H1 (cell line): ENCODE measurements around the gene EPS8. TPM values are rescaled to one million over a fixed set of nuclear protein-coding genes. Genes with fewer than 3 reads are reported as not detected.

ENCODE experiments used
- CTCF ChIA-PET: fragments of 300-600 bp; sonication (Branson Sonifier 250); formaldehyde crosslinking; loops from one replicate; lab custom pipeline; 2021; ENCODE audit not compliant: partially characterized antibody; lab: Charles Lee
- POLR2A ChIA-PET: fragments of 300-600 bp; sonication (Branson Sonifier 250); formaldehyde crosslinking; loops from one replicate; lab custom pipeline; 2021; ENCODE audit warnings: inconsistent platforms; ENCODE audit not compliant: partially characterized antibody; lab: Charles Lee
- DNase-seq, 2 experiments: peaks; one replicate each; pipeline versions ENCODE4 v3.0.0 to v3.0.0-alpha.2; 2010 to 2022; ENCODE audit warnings: low spot score in 2 of 2, low read depth in 1 of 2, mixed read lengths in 1 of 2
- FAIRE-seq: peaks from 2 replicates; lab custom pipeline; 2011; peaks lifted over from hg19 to GRCh38; lab: Jason Lieb, UNC
- H2AFZ ChIP-seq: 2 replicates; pipeline ENCODE4 v1.8.1; 2012; ENCODE audit warnings: low read length, inconsistent platforms
- H2AK5ac ChIP-seq: 2 replicates; pipeline ENCODE4 v1.6.1; 2013; ENCODE audit warnings: low read depth, low read length
- H2BK120ac ChIP-seq: replicated peaks from 2 replicates; pipeline ENCODE3; 2013; ENCODE audit warnings: low read depth, low read length, inconsistent platforms
- H2BK12ac ChIP-seq: 2 replicates; pipeline ENCODE4 v1.6.1; 2013; ENCODE audit warnings: low read depth, low read length
- H2BK15ac ChIP-seq: 2 replicates; pipeline ENCODE4 v1.6.1; 2013; ENCODE audit warnings: low read length
- H2BK20ac ChIP-seq: 2 replicates; pipeline ENCODE4 v1.6.1; 2013; ENCODE audit warnings: low read length
- H2BK5ac ChIP-seq: 2 replicates; pipeline ENCODE4 v1.6.1; 2013; ENCODE audit warnings: low read depth, low read length
- H3K14ac ChIP-seq: 2 replicates; pipeline ENCODE4 v1.6.1; 2013; ENCODE audit warnings: inconsistent platforms; ENCODE audit not compliant: insufficient read length
- H3K18ac ChIP-seq: 2 replicates; pipeline ENCODE4 v1.6.1; 2013; ENCODE audit warnings: low read length; ENCODE audit errors: extremely low read depth
- H3K23ac ChIP-seq: 2 replicates; pipeline ENCODE4 v1.6.1; 2013; ENCODE audit warnings: inconsistent platforms; ENCODE audit not compliant: insufficient read length
- H3K23me2 ChIP-seq: 2 replicates; pipeline ENCODE4 v1.6.1; 2013; ENCODE audit warnings: low read depth, low read length
- H3K27ac ChIP-seq: 2 replicates; pipeline ENCODE4 v1.6.1; 2011; ENCODE audit warnings: low read depth, low read length, inconsistent platforms
- H3K27me3 ChIP-seq, 4 experiments: replicated peaks in 1 of 4; 1 replicate in 1 of 4; 2 replicates in 3 of 4; pipeline versions ENCODE4 v1.6.1 to v1.8.1; 2011 to 2013; ENCODE audit warnings: low read length in 3 of 4, mild to moderate bottlenecking in 3 of 4, inconsistent platforms in 2 of 4, mixed read lengths in 2 of 4, moderate library complexity in 1 of 4; ENCODE audit not compliant: control insufficient read depth in 3 of 4, insufficient read depth in 3 of 4; ENCODE audit errors: extremely low read depth in 1 of 4
- H3K36me3 ChIP-seq, 4 experiments: 2 replicates each; pipeline versions ENCODE4 v1.6.1 to v1.8.1; 2011 to 2013; ENCODE audit warnings: mild to moderate bottlenecking in 4 of 4, low read length in 3 of 4, moderate library complexity in 2 of 4, control low read depth in 1 of 4, inconsistent platforms in 1 of 4; ENCODE audit not compliant: insufficient read depth in 4 of 4, control insufficient read depth in 2 of 4
- H3K4ac ChIP-seq: replicated peaks from 2 replicates; pipeline ENCODE3; 2013; ENCODE audit warnings: low read length, low read depth, mixed read lengths, inconsistent platforms; ENCODE audit not compliant: insufficient read length
- H3K4me1 ChIP-seq, 4 experiments: replicated peaks in 1 of 4; 1 replicate in 1 of 4; 2 replicates in 3 of 4; pipeline versions ENCODE4 v1.6.1 to v1.8.1; 2011 to 2013; ENCODE audit warnings: low read length in 3 of 4, inconsistent platforms in 2 of 4, mixed read lengths in 1 of 4; ENCODE audit not compliant: insufficient read depth in 4 of 4, control insufficient read depth in 3 of 4
- H3K4me2 ChIP-seq, 2 experiments: 2 replicates each; pipeline versions ENCODE4 v1.6.1 to v1.8.1; 2011 to 2013; ENCODE audit warnings: low read depth in 2 of 2, low read length in 2 of 2, control low read depth in 1 of 2, inconsistent platforms in 1 of 2, mild to moderate bottlenecking in 1 of 2; ENCODE audit not compliant: insufficient read depth in 1 of 2
- H3K4me3 ChIP-seq, 4 experiments: fragments of 200-600, 300-600 bp in 1 of 4; sonication (generic), shearing (Covaris generic), sonication (Bioruptor Twin) in 1 of 4; 2 replicates each; pipeline versions ENCODE4 v1.5.1 to v1.8.1; 2011 to 2016; ENCODE audit warnings: low read length in 4 of 4, low read depth in 3 of 4, control low read depth in 2 of 4, inconsistent platforms in 2 of 4, mild to moderate bottlenecking in 2 of 4, mixed read lengths in 1 of 4, moderate library complexity in 1 of 4; ENCODE audit not compliant: insufficient read depth in 2 of 4; ENCODE audit errors: extremely low read depth in 1 of 4
- H3K56ac ChIP-seq: replicated peaks from 2 replicates; pipeline ENCODE3; 2013; ENCODE audit warnings: low read depth, mild to moderate bottlenecking, mixed read lengths, low read length, inconsistent platforms; ENCODE audit not compliant: insufficient read length
- H3K79me1 ChIP-seq: 2 replicates; pipeline ENCODE4 v1.6.1; 2013; ENCODE audit warnings: low read depth, low read length, control low read depth
- H3K79me2 ChIP-seq, 2 experiments: 2 replicates each; pipeline versions ENCODE4 v1.6.1 to v1.8.1; 2012 to 2013; ENCODE audit warnings: low read length in 2 of 2, mild to moderate bottlenecking in 2 of 2, inconsistent platforms in 1 of 2; ENCODE audit not compliant: insufficient read depth in 2 of 2, control insufficient read depth in 1 of 2
- H3K9ac ChIP-seq, 4 experiments: replicated peaks in 1 of 4; 1 replicate in 1 of 4; 2 replicates in 3 of 4; pipeline versions ENCODE4 v1.6.1 to v1.8.1; 2011 to 2013; ENCODE audit warnings: low read depth in 3 of 4, low read length in 3 of 4, control low read depth in 2 of 4, mild to moderate bottlenecking in 2 of 4, moderate library complexity in 2 of 4, inconsistent platforms in 1 of 4; ENCODE audit errors: extremely low read depth in 1 of 4
- H3K9me3 ChIP-seq, 2 experiments: 2 replicates each; pipeline versions ENCODE4 v1.6.1 to v1.8.1; 2012 to 2013; ENCODE audit warnings: mild to moderate bottlenecking in 2 of 2, moderate library complexity in 2 of 2, control low read depth in 1 of 2, inconsistent platforms in 1 of 2, low read depth in 1 of 2, low read length in 1 of 2, mixed read lengths in 1 of 2; ENCODE audit not compliant: insufficient read depth in 2 of 2
- H4K20me1 ChIP-seq, 2 experiments: replicated peaks in 1 of 2; 2 replicates each; pipeline versions ENCODE3 to v1.8.1; 2011 to 2013; ENCODE audit warnings: inconsistent platforms in 2 of 2, low read length in 2 of 2, mild to moderate bottlenecking in 1 of 2; ENCODE audit not compliant: insufficient read depth in 2 of 2, control insufficient read depth in 1 of 2
- H4K5ac ChIP-seq: 2 replicates; pipeline ENCODE4 v1.6.1; 2013; ENCODE audit warnings: low read length, low read depth, mixed read lengths, inconsistent platforms; ENCODE audit not compliant: insufficient read length
- H4K8ac ChIP-seq: 2 replicates; pipeline ENCODE4 v1.8.0; 2013; ENCODE audit warnings: mild to moderate bottlenecking, moderate library complexity, low read length, inconsistent platforms; ENCODE audit not compliant: insufficient read depth; ENCODE audit errors: extremely low read depth
- H4K91ac ChIP-seq: replicated peaks from 2 replicates; pipeline ENCODE3; 2013; ENCODE audit warnings: low read length, mixed read lengths, inconsistent platforms; ENCODE audit not compliant: insufficient read length
- BRCA1 ChIP-seq: IDR thresholded peaks from 2 replicates; pipeline ENCODE4 v1.6.1; 2012; ENCODE audit warnings: low read depth, low read length, improper control_type of control experiment
- RAD21 ChIP-seq, 2 experiments: IDR thresholded peaks in 1 of 2; conservative IDR thresholded peaks in 1 of 2; 2 replicates each; pipeline ENCODE4 v1.6.1; 2011; ENCODE audit warnings: low read depth in 2 of 2, low read length in 2 of 2, improper control_type of control experiment in 1 of 2, inconsistent platforms in 1 of 2, mild to moderate bottlenecking in 1 of 2, moderate library complexity in 1 of 2
- WGBS, 2 experiments: shearing (Covaris generic) in 1 of 2; methylation state at CpG; one replicate each; pipeline versions ENCODE4 v1.1.6 to v1.1.7; 2013 to 2015; ENCODE audit warnings: low lambda C conversion rate in 2 of 2, mixed read lengths in 2 of 2, inconsistent platforms in 1 of 2, low coverage in 1 of 2, missing lambda C conversion rate in 1 of 2; ENCODE audit not compliant: insufficient replicate concordance in 2 of 2, insufficient coverage in 1 of 2, insufficient read length in 1 of 2; ENCODE audit errors: extremely low coverage in 1 of 2, missing lambda C conversion rate in 1 of 2; 5-methylcytosine and 5-hydroxymethylcytosine counted together
- polyA plus RNA-seq, 7 experiments: library from polyadenylated mRNA; depleted of rRNA in 3 of 7; stranded (reverse) in 5 of 7; unstranded in 2 of 7; fragments of >200 nt in 5 of 7; fragments of 200-250 nt in 2 of 7; gene quantifications; 1 replicate in 5 of 7; 2 replicates in 1 of 7; 4 replicates in 1 of 7; pipeline versions ENCODE4 v1.2.1 to v1.2.3, GENCODE V29; 2011 to 2013; ENCODE audit warnings: missing spikeins in 2 of 7, mixed read lengths in 2 of 7
- total RNA-seq: library from RNA; stranded (reverse); fragmentation: NEBNext Ultra II Directional; extraction: Animal tissue kit (Norgen Biotek cat#: 25700); gene quantifications from 2 replicates; pipeline ENCODE4 v1.2.1, GENCODE V29; 2021
- TF ChIP-seq, protein P1 (sequence below), 3 experiments: IDR thresholded peaks; 1 replicate in 2 of 3; 2 replicates in 1 of 3; pipeline versions ENCODE4 v1.5.1 to v1.6.1; 2011; ENCODE audit warnings: low read length in 3 of 3, mild to moderate bottlenecking in 3 of 3, inconsistent platforms in 2 of 3, low read depth in 1 of 3, moderate library complexity in 1 of 3; ENCODE audit not compliant: insufficient read depth in 1 of 3; ENCODE audit errors: control extremely low read depth in 1 of 3

Gene EPS8
- total and polyA plus RNA-seq, 2 of the 8 experiments (the other 6 are each of a cell fraction or from before 2014, with no cell fraction given), result 3.0 to 4.6 TPM

DNA sequence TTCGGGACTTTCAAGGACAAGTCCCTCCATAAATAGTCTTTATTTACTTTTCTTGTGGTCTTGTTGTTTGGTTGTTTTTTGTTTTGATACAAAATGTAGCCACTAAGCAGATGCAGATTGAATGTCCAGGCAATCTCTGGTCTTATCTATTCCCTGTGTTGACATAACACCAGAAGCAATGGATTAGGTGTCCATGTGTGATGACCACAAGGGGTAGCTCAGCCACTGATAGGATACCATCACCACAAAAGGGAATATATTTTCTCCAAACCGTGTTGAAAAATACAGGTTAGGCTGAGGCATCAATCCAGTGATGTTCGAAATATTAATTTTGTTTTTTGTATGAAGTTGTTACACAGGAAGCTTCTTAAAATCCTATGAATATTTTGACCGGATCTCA is 196.3 kb downstream of the EPS8 start:
- Histone ChIP-seq H3K27ac (no peak overlapping the region), H2BK12ac (no peak overlapping the region), H4K8ac (no peak overlapping the region), H3K18ac (no peak overlapping the region), H3K79me1 (no peaks in the 10 kb centered on the region), H3K79me2 (no peaks in the 10 kb centered on the region), H4K20me1 (no peaks in the 10 kb centered on the region), H2BK120ac (no peak overlapping the region), H2BK5ac (no peak overlapping the region), H2BK15ac (no peak overlapping the region), H2AK5ac (no peak overlapping the region), H2BK20ac (no peak overlapping the region), H2AFZ (no peak overlapping the region), H3K4ac (no peak overlapping the region), H3K27me3 (no peaks in the 10 kb centered on the region), H3K23me2 (0 out of 2 replicates have a peak, but pooled peaks cover 3% of the 10 kb centered on the region), H4K5ac (no peak overlapping the region), H3K14ac (no peak overlapping the region), H4K91ac (no peak overlapping the region), H3K9ac (no peak overlapping the region), H3K23ac (no peak overlapping the region), H3K4me3 (no peak overlapping the region), H3K9me3 (no peaks in the 10 kb centered on the region), H3K4me1 (no peaks in the 10 kb centered on the region), H3K36me3 (no peaks in the 10 kb centered on the region), H3K4me2 (no peak overlapping the region), H3K56ac (no peak overlapping the region)
- FAIRE-seq, result no peak
- CTCF ChIA-PET, result interaction anchor here (3.4 to 4.5 kb wide), 2 partner anchors 9 to 263 kb away, joined by 17 to 72 read pairs; no protein-coding TSS in a partner anchor
- DNase-seq, result no peak
- 91% methylated on average over 4 of the region's 4 CpGs; no CpG with 5 or more reads in 1 of the 2 experiments for WGBS, 2 experiments
- TF ChIP-seq, protein P1, sequence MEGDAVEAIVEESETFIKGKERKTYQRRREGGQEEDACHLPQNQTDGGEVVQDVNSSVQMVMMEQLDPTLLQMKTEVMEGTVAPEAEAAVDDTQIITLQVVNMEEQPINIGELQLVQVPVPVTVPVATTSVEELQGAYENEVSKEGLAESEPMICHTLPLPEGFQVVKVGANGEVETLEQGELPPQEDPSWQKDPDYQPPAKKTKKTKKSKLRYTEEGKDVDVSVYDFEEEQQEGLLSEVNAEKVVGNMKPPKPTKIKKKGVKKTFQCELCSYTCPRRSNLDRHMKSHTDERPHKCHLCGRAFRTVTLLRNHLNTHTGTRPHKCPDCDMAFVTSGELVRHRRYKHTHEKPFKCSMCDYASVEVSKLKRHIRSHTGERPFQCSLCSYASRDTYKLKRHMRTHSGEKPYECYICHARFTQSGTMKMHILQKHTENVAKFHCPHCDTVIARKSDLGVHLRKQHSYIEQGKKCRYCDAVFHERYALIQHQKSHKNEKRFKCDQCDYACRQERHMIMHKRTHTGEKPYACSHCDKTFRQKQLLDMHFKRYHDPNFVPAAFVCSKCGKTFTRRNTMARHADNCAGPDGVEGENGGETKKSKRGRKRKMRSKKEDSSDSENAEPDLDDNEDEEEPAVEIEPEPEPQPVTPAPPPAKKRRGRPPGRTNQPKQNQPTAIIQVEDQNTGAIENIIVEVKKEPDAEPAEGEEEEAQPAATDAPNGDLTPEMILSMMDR (IDR thresholded peaks at IDR 0.05; ENCODE audit: control extremely low read depth in 1 of 3, insufficient read depth in 1 of 3, low read depth in 1 of 3, low read length in 3 of 3), result peak in 1 of 3 experiments; percentile 2; a peak in 1 of 4 replicates
- TF ChIP-seq BRCA1 (no peak), RAD21 (IDR thresholded peaks at IDR 0.05 in 1 of 2, conservative IDR thresholded peaks at IDR 0.05 in 1 of 2; ENCODE audit: low read depth in 2 of 2, low read length in 2 of 2) (peak in 1 of 2 experiments; percentile 6; a peak in 2 of 4 replicates)
- POLR2A ChIA-PET, result no interaction called here
